Esophagus muscularis mucosa (tissue), 3 donors: ENCODE results near the gene SLC39A11.

Experiments used
- POLR2A ChIP-seq: fragments of 450-650 bp; IDR thresholded peaks from one replicate; pipeline ENCODE4 v1.6.1; 2017; ENCODE audit warnings: antibody characterized with exemption, moderate library complexity, mild to moderate bottlenecking, low read depth
- TF ChIP-seq, protein P1 (sequence below), 3 experiments: fragments of 200-600 bp in 2 of 3; fragments of 450-650 bp in 1 of 3; sonication (generic) in 2 of 3; IDR thresholded peaks; one replicate each; pipeline ENCODE4 v1.5.1; 2017 to 2019; ENCODE audit warnings: antibody characterized with exemption in 3 of 3, mild to moderate bottlenecking in 2 of 3, moderate library complexity in 1 of 3

DNA sequence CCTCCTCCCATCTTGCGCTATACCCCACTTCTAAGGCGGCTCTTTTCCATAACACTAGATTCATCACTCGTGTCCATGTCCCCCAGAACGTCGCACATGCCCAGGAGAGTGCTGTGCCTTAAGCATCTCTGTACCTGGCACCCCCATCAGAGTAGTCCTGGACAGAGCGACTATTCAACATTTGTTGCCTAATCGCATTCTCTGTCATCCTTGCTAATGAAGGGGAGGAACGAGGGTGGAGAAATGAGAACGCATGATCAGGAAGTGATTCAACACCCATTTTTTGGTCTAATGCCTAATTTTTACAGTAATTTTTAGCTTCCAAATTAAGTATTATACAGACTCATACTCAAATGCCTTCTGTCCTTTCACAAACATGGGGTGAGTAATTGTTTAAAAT, 53.2 kb downstream of the SLC39A11 start:
- TF ChIP-seq, protein P1, sequence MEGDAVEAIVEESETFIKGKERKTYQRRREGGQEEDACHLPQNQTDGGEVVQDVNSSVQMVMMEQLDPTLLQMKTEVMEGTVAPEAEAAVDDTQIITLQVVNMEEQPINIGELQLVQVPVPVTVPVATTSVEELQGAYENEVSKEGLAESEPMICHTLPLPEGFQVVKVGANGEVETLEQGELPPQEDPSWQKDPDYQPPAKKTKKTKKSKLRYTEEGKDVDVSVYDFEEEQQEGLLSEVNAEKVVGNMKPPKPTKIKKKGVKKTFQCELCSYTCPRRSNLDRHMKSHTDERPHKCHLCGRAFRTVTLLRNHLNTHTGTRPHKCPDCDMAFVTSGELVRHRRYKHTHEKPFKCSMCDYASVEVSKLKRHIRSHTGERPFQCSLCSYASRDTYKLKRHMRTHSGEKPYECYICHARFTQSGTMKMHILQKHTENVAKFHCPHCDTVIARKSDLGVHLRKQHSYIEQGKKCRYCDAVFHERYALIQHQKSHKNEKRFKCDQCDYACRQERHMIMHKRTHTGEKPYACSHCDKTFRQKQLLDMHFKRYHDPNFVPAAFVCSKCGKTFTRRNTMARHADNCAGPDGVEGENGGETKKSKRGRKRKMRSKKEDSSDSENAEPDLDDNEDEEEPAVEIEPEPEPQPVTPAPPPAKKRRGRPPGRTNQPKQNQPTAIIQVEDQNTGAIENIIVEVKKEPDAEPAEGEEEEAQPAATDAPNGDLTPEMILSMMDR (IDR thresholded peaks at IDR 0.05): no peak
- no peak for TF ChIP-seq POLR2A
